SK-N-MC (cell line): ENCODE results near the gene SESN2.

Experiments
- EZH2 ChIP-seq: fragments of 200-600 bp; sonication (generic); IDR thresholded peaks from one replicate; pipeline ENCODE4 v1.6.1; 2017; ENCODE audit warnings: antibody characterized with exemption
- FOXP2 ChIP-seq: optimal IDR thresholded peaks from 2 replicates; pipeline ENCODE3; 2011; ENCODE audit warnings: mild to moderate bottlenecking, moderate library complexity; ENCODE audit not compliant: insufficient read depth; ENCODE audit errors: extremely low read length, control extremely low read depth
- POLR2AphosphoS5 ChIP-seq: IDR thresholded peaks from 2 replicates; pipeline ENCODE4 v1.6.1; 2012; ENCODE audit warnings: mild to moderate bottlenecking, low read depth, low read length, borderline replicate concordance

- TF ChIP-seq EZH2 (no peak), POLR2AphosphoS5 (no peak), FOXP2 (no peak)
Observed at GRCh38 chr1:28329395-28330153, 70.3 kb downstream of the SESN2 start.
